Kidney tubule cell (primary cell): ENCODE results near the gene NCL.
A peak's percentile ranks its signal among the peaks of the same experiment; 100 is the strongest.
"Not testable (repeated sequence)": the region's sequence is repeated elsewhere in the genome, so short reads cannot be mapped to it uniquely, and the experiment has no call there.

Experiments used
- DNase-seq: peaks from one replicate; pipeline ENCODE4 v3.0.0-alpha.2; 2018; ENCODE audit warnings: low spot score

The NCL gene

DNA sequence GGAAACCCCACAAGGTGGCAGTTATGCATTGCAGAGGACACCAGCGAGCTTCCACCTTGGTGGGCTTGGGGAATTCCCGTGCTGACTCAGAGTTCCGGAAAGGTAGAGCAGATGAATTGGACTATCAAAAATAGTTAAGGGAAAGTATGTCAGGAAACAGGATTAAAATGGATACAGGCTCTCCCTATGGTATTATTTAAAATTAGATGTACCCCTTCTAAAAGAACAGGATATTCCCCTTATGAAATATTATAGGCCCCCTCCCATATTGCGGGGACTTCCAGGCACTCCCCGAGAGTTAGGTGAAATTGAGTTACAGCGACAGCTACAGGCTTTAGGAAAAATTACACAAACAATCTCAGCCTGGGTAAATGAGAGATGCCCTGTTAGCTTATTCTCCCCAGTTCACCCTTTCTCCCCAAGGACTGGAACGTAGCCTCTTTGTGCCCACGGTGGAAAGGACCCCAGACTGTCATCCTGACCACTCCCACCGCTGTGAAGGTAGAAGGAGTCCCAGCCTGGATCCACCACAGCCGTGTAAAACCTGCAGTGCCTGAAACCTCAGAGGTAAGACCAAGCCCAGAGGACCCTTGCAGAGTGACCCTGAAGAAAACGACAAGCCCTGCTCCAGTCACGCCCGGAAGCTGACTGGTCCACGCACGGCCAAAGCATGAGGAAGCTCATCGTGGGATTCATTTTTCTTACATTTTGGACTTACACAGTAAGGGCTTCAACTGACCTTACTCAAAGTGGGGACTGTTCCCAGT, 58.5 kb downstream of the NCL start:
- peak; percentile 67 for DNase-seq

DNA sequence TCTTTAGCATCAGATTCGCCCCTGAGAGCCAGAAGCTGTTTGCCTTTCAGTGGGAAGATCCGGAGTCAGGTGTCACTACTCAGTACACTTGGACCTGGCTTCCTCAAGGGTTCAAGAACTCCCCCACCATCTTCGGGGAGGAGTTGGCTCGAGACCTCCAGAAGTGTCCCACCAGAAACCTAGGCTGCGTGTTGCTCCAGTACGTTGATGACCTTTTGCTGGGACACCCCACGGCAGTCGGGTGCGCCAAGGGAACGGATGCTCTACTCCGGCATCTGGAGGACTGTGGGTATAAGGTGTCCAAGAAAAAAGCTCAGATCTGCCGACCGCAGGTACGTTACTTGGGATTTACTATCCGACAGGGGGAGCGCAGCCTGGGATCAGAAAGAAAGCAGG, 60.1 kb downstream of the NCL start:
- DNase-seq = not testable (repeated sequence)
